Thoracic aorta (tissue), 2 donors: ENCODE results near the gene CNR2. TPM values are rescaled to one million over a fixed set of nuclear protein-coding genes. Genes with fewer than 3 reads are reported as not detected.
"Not testable (repeated sequence)": the region's sequence is repeated elsewhere in the genome, so short reads cannot be mapped to it uniquely, and the experiment has no call there.

Experiments
- ATAC-seq: fragments of 150-250 bp; one replicate; pipeline ENCODE4 v1.8.0; 2017; ENCODE audit warnings: low read depth; ENCODE audit not compliant: insufficient number of reproducible peaks, low FRiP score
- DNase-seq: peaks from one replicate; pipeline ENCODE4 v3.0.0-alpha.2; 2020; ENCODE audit warnings: low spot score
- H3K27ac ChIP-seq, 2 donors: fragments of 200-600 bp; sonication (generic); 1 replicate in 1 of 2; 2 replicates in 1 of 2; pipeline ENCODE4 v1.5.1; 2016; ENCODE audit warnings: mild to moderate bottlenecking in 2 of 2, moderate library complexity in 2 of 2
- H3K27me3 ChIP-seq: fragments of 200-600 bp; sonication (generic); replicated peaks from 2 replicates; pipeline ENCODE4 v1.6.0; 2016; ENCODE audit warnings: mild to moderate bottlenecking; ENCODE audit not compliant: insufficient read depth
- H3K36me3 ChIP-seq: fragments of 200-600 bp; sonication (generic); one replicate; pipeline ENCODE4 v1.5.1; 2016
- H3K4me1 ChIP-seq, 2 donors: fragments of 200-600 bp; sonication (generic); 1 replicate in 1 of 2; 2 replicates in 1 of 2; pipeline versions ENCODE4 v1.5.1 to v1.6.0; 2016; ENCODE audit warnings: low read depth in 2 of 2, mild to moderate bottlenecking in 1 of 2; ENCODE audit not compliant: control insufficient read depth in 1 of 2
- H3K4me3 ChIP-seq: fragments of 200-600 bp; sonication (generic); 2 replicates; pipeline ENCODE4 v1.5.1; 2016; ENCODE audit warnings: mild to moderate bottlenecking
- H3K9me3 ChIP-seq: fragments of 200-600 bp; sonication (generic); 2 replicates; pipeline ENCODE4 v1.5.1; 2016
- CTCF ChIP-seq: fragments of 200-600 bp; sonication (generic); IDR thresholded peaks from one replicate; pipeline ENCODE4 v1.5.1; 2019; ENCODE audit warnings: antibody characterized with exemption
- total RNA-seq, 2 donors: library from RNA; depleted of rRNA; stranded (reverse); fragments of >200 nt; gene quantifications; one replicate each; pipeline versions ENCODE4 v1.1.0 to v1.2.3, GENCODE V29; 2016

CNR2 gene
- total RNA-seq, 2 donors from 2014 or later = 0.41 TPM; not detected in 1

GRCh38 chr1:23845163-23845562, 68.0 kb downstream of the CNR2 start:
- no peaks in the 10 kb centered on the region for H3K27me3 ChIP-seq
- H3K9me3 ChIP-seq = no peaks in the 10 kb centered on the region
- no peak for ATAC-seq
- H3K27ac ChIP-seq = no peak overlapping the region
- DNase-seq = no peak
- H3K4me3 ChIP-seq = no peak overlapping the region
- no peak for TF ChIP-seq CTCF
- peaks cover 0 to 9% of the 10 kb centered on the region in 2 donors for H3K4me1 ChIP-seq
- peaks cover 12% of the 10 kb centered on the region for H3K36me3 ChIP-seq

- peaks cover 12% of the 10 kb centered on the region for H3K36me3 ChIP-seq
- no peak overlapping the region for H3K27ac ChIP-seq
- no peak overlapping the region for H3K4me3 ChIP-seq
- TF ChIP-seq CTCF = no peak
- H3K9me3 ChIP-seq = no peaks in the 10 kb centered on the region
- ATAC-seq (no peak), DNase-seq (no peak)
- H3K4me1 ChIP-seq = peaks cover 0 to 1% of the 10 kb centered on the region in 2 donors
- no peaks in the 10 kb centered on the region for H3K27me3 ChIP-seq
These were observed 69.5 kb downstream of the CNR2 start for GRCh38 chr1:23843644-23844043.

GRCh38 chr1:23838401-23838866, 74.7 kb downstream of the CNR2 start:
- DNase-seq = peak; percentile 7
- Histone ChIP-seq H3K27me3 (no peaks in the 10 kb centered on the region), H3K4me1 (peaks cover 4 to 5% of the 10 kb centered on the region in 2 donors), H3K9me3 (no peaks in the 10 kb centered on the region), H3K27ac (no peak overlapping the region), H3K36me3 (no peaks in the 10 kb centered on the region), H3K4me3 (peak overlapping the region; percentile 68)
- no peak for TF ChIP-seq CTCF
- ATAC-seq = peak; percentile 69

- no peaks in the 10 kb centered on the region for H3K36me3 ChIP-seq
- H3K9me3 ChIP-seq = no peaks in the 10 kb centered on the region
- peaks cover 4 to 5% of the 10 kb centered on the region in 2 donors for H3K4me1 ChIP-seq
- ATAC-seq = no peak
- TF ChIP-seq CTCF = no peak
- H3K27ac ChIP-seq = no peak overlapping the region
- peak overlapping the region; percentile 68 for H3K4me3 ChIP-seq
- DNase-seq = no peak
- no peaks in the 10 kb centered on the region for H3K27me3 ChIP-seq
These were observed 75.3 kb downstream of the CNR2 start for GRCh38 chr1:23837908-23838307.

GRCh38 chr1:23836037-23836436, 77.1 kb downstream of the CNR2 start:
- no peak for TF ChIP-seq CTCF
- ATAC-seq (no peak), DNase-seq (no peak)
- H3K9me3 ChIP-seq = no peaks in the 10 kb centered on the region
- H3K27ac ChIP-seq = no peak overlapping the region
- H3K4me1 ChIP-seq = peaks cover 4 to 5% of the 10 kb centered on the region in 2 donors
- H3K27me3 ChIP-seq = no peaks in the 10 kb centered on the region
- H3K4me3 ChIP-seq = no peak overlapping the region
- H3K36me3 ChIP-seq = no peaks in the 10 kb centered on the region

GRCh38 chr1:23834156-23834555, 79.0 kb downstream of the CNR2 start:
- H3K4me3 ChIP-seq, DNase-seq, H3K36me3 ChIP-seq, H3K9me3 ChIP-seq, H3K27ac ChIP-seq, H3K4me1 ChIP-seq, ATAC-seq, H3K27me3 ChIP-seq: not testable (repeated sequence)
